ENCODE measurements around the gene OR4C5. TPM values are rescaled to one million over a fixed set of nuclear protein-coding genes. Genes with fewer than 3 reads are reported as not detected.
"Not testable (repeated sequence)": the region's sequence is repeated elsewhere in the genome, so short reads cannot be mapped to it uniquely, and the experiment has no call there.

Gene OR4C5
- total and polyA plus RNA-seq, 2 of the 8 experiments (the other 6 are each of a cell fraction or from before 2014, with no cell fraction given), result not detected

GRCh38 chr11:48324620-48325019, 41.6 kb downstream of the OR4C5 start, which contains the start of gene OR4C3:
Gene OR4C3, plus strand, starts transcription at chr11:48324920. Its CDS starts 102 bp downstream, at chr11:48325022.
- H3K27ac ChIP-seq (ENCODE audit: low read depth, low read length); POLR2A ChIA-PET (ENCODE audit: partially characterized antibody); H3K23me2 ChIP-seq (ENCODE audit: low read depth, low read length); H3K18ac ChIP-seq (ENCODE audit: extremely low read depth, low read length); H2BK20ac ChIP-seq (ENCODE audit: low read length); H3K9ac ChIP-seq (replicated peaks in 1 of 4; ENCODE audit: extremely low read depth in 1 of 4, low read depth in 3 of 4, low read length in 3 of 4); H2AK5ac ChIP-seq (ENCODE audit: low read depth, low read length); H3K4ac ChIP-seq (replicated peaks; ENCODE audit: insufficient read length, low read depth, low read length); H3K4me1 ChIP-seq (replicated peaks in 1 of 4; ENCODE audit: control insufficient read depth in 3 of 4, insufficient read depth in 4 of 4, low read length in 3 of 4); H2AFZ ChIP-seq (ENCODE audit: low read length); H3K4me3 ChIP-seq (ENCODE audit: extremely low read depth in 1 of 4, insufficient read depth in 2 of 4, low read depth in 3 of 4, low read length in 4 of 4); H3K27me3 ChIP-seq (replicated peaks in 1 of 4; ENCODE audit: control insufficient read depth in 3 of 4, extremely low read depth in 1 of 4, insufficient read depth in 3 of 4, low read length in 3 of 4); CTCF ChIA-PET (ENCODE audit: partially characterized antibody); H3K79me1 ChIP-seq (ENCODE audit: low read depth, low read length); H3K14ac ChIP-seq (ENCODE audit: insufficient read length); H3K36me3 ChIP-seq (ENCODE audit: control insufficient read depth in 2 of 4, insufficient read depth in 4 of 4, low read length in 3 of 4); H4K8ac ChIP-seq (ENCODE audit: extremely low read depth, insufficient read depth, low read length); FAIRE-seq; H3K56ac ChIP-seq (replicated peaks; ENCODE audit: insufficient read length, low read depth, low read length); H3K23ac ChIP-seq (ENCODE audit: insufficient read length); H2BK12ac ChIP-seq (ENCODE audit: low read depth, low read length); H2BK15ac ChIP-seq (ENCODE audit: low read length); DNase-seq (ENCODE audit: low read depth in 1 of 2, low spot score in 2 of 2); H3K79me2 ChIP-seq (ENCODE audit: control insufficient read depth in 1 of 2, insufficient read depth in 2 of 2, low read length in 2 of 2); H4K20me1 ChIP-seq (replicated peaks in 1 of 2; ENCODE audit: control insufficient read depth in 1 of 2, insufficient read depth in 2 of 2, low read length in 2 of 2); H4K91ac ChIP-seq (replicated peaks; ENCODE audit: insufficient read length, low read length); H2BK120ac ChIP-seq (replicated peaks; ENCODE audit: low read depth, low read length); H4K5ac ChIP-seq (ENCODE audit: insufficient read length, low read depth, low read length); H3K4me2 ChIP-seq (ENCODE audit: insufficient read depth in 1 of 2, low read depth in 2 of 2, low read length in 2 of 2); H2BK5ac ChIP-seq (ENCODE audit: low read depth, low read length): not testable (repeated sequence)
- H3K9me3 ChIP-seq (ENCODE audit: insufficient read depth in 2 of 2, low read depth in 1 of 2, low read length in 1 of 2), result peaks cover 36 to 55% of the 10 kb centered on the region in 2 experiments

GRCh38 chr11:48319813-48320212, 46.5 kb downstream of the OR4C5 start:
- H3K4me2 ChIP-seq (ENCODE audit: insufficient read depth in 1 of 2, low read depth in 2 of 2, low read length in 2 of 2); H2AK5ac ChIP-seq (ENCODE audit: low read depth, low read length); CTCF ChIA-PET (ENCODE audit: partially characterized antibody); H3K36me3 ChIP-seq (ENCODE audit: control insufficient read depth in 2 of 4, insufficient read depth in 4 of 4, low read length in 3 of 4); H2BK5ac ChIP-seq (ENCODE audit: low read depth, low read length); H3K14ac ChIP-seq (ENCODE audit: insufficient read length); H3K4me1 ChIP-seq (replicated peaks in 1 of 4; ENCODE audit: control insufficient read depth in 3 of 4, insufficient read depth in 4 of 4, low read length in 3 of 4); H3K56ac ChIP-seq (replicated peaks; ENCODE audit: insufficient read length, low read depth, low read length); H3K27ac ChIP-seq (ENCODE audit: low read depth, low read length); H3K23ac ChIP-seq (ENCODE audit: insufficient read length); POLR2A ChIA-PET (ENCODE audit: partially characterized antibody); H3K27me3 ChIP-seq (replicated peaks in 1 of 4; ENCODE audit: control insufficient read depth in 3 of 4, extremely low read depth in 1 of 4, insufficient read depth in 3 of 4, low read length in 3 of 4); H3K9ac ChIP-seq (replicated peaks in 1 of 4; ENCODE audit: extremely low read depth in 1 of 4, low read depth in 3 of 4, low read length in 3 of 4); H3K79me1 ChIP-seq (ENCODE audit: low read depth, low read length); H2BK20ac ChIP-seq (ENCODE audit: low read length); H3K4ac ChIP-seq (replicated peaks; ENCODE audit: insufficient read length, low read depth, low read length); H2BK12ac ChIP-seq (ENCODE audit: low read depth, low read length); H2BK120ac ChIP-seq (replicated peaks; ENCODE audit: low read depth, low read length); H3K18ac ChIP-seq (ENCODE audit: extremely low read depth, low read length); H3K79me2 ChIP-seq (ENCODE audit: control insufficient read depth in 1 of 2, insufficient read depth in 2 of 2, low read length in 2 of 2); H4K8ac ChIP-seq (ENCODE audit: extremely low read depth, insufficient read depth, low read length); FAIRE-seq; H4K20me1 ChIP-seq (replicated peaks in 1 of 2; ENCODE audit: control insufficient read depth in 1 of 2, insufficient read depth in 2 of 2, low read length in 2 of 2); DNase-seq (ENCODE audit: low read depth in 1 of 2, low spot score in 2 of 2); H4K5ac ChIP-seq (ENCODE audit: insufficient read length, low read depth, low read length); H3K23me2 ChIP-seq (ENCODE audit: low read depth, low read length); H2BK15ac ChIP-seq (ENCODE audit: low read length); H3K4me3 ChIP-seq (ENCODE audit: extremely low read depth in 1 of 4, insufficient read depth in 2 of 4, low read depth in 3 of 4, low read length in 4 of 4); H2AFZ ChIP-seq (ENCODE audit: low read length); H4K91ac ChIP-seq (replicated peaks; ENCODE audit: insufficient read length, low read length): not testable (repeated sequence)
- peaks cover 50 to 57% of the 10 kb centered on the region in 2 experiments for H3K9me3 ChIP-seq (ENCODE audit: insufficient read depth in 2 of 2, low read depth in 1 of 2, low read length in 1 of 2)
- 77% methylated on average over 2 of the region's 2 CpGs; no CpG with 5 or more reads in 1 of the 2 experiments for WGBS, 2 experiments (ENCODE audit: extremely low coverage in 1 of 2, insufficient coverage in 1 of 2, insufficient read length in 1 of 2, insufficient replicate concordance in 2 of 2, low coverage in 1 of 2, low lambda C conversion rate in 2 of 2, missing lambda C conversion rate in 1 of 2)
